Measurements from ENCODE around the gene LGI2. TPM values are rescaled to one million over a fixed set of nuclear protein-coding genes. Genes with fewer than 3 reads are reported as not detected.

LGI2 gene
- total and polyA plus RNA-seq, 4 donors = 0.05 to 0.19 (median 0.08) TPM; not detected in 1

GRCh38 chr4:25069014-25069413, 38.3 kb upstream of the LGI2 start:
- Histone ChIP-seq H3K9me3 (ENCODE audit: control insufficient read depth in 4 of 4, low read length in 3 of 4) (peaks cover 0 to 1% (median 0%) of the 10 kb centered on the region in 4 donors), H3K27me3 (ENCODE audit: control insufficient read depth in 4 of 4, insufficient read depth in 4 of 4, low read length in 3 of 4) (peaks cover 0 to 4% (median 0%) of the 10 kb centered on the region in 4 donors), H3K4me1 (ENCODE audit: control insufficient read depth in 4 of 4, insufficient read depth in 4 of 4, low read length in 3 of 4) (no peaks in the 10 kb centered on the region), H3K9ac (ENCODE audit: low read depth in 1 of 2, low read length in 2 of 2) (no peak overlapping the region), H3K4me3 (ENCODE audit: low read depth in 1 of 3, low read length in 3 of 3) (no peak overlapping the region), H3K36me3 (ENCODE audit: control insufficient read depth in 4 of 4, insufficient read depth in 3 of 4, low read depth in 1 of 4, low read length in 3 of 4) (no peaks in the 10 kb centered on the region), H3K27ac (ENCODE audit: low read depth in 1 of 2, low read length in 2 of 2) (no peak overlapping the region)
- no peak for TF ChIP-seq CTCF (IDR thresholded peaks at IDR 0.05; ENCODE audit: low read depth, low read length, missing input control)
- WGBS = 73% methylated on average over 3 of the region's 3 CpGs
- DNase-seq (ENCODE audit: low spot score) = no peak

GRCh38 chr4:25068386-25068785, 37.6 kb upstream of the LGI2 start:
- Histone ChIP-seq H3K9ac (ENCODE audit: low read depth in 1 of 2, low read length in 2 of 2) (no peak overlapping the region), H3K36me3 (ENCODE audit: control insufficient read depth in 4 of 4, insufficient read depth in 3 of 4, low read depth in 1 of 4, low read length in 3 of 4) (no peaks in the 10 kb centered on the region), H3K27ac (ENCODE audit: low read depth in 1 of 2, low read length in 2 of 2) (no peak overlapping the region), H3K4me3 (ENCODE audit: low read depth in 1 of 3, low read length in 3 of 3) (no peak overlapping the region), H3K9me3 (ENCODE audit: control insufficient read depth in 4 of 4, low read length in 3 of 4) (peaks cover 0 to 1% (median 0%) of the 10 kb centered on the region in 4 donors), H3K4me1 (ENCODE audit: control insufficient read depth in 4 of 4, insufficient read depth in 4 of 4, low read length in 3 of 4) (no peaks in the 10 kb centered on the region), H3K27me3 (ENCODE audit: control insufficient read depth in 4 of 4, insufficient read depth in 4 of 4, low read length in 3 of 4) (peaks cover 0 to 4% (median 0%) of the 10 kb centered on the region in 4 donors)
- no peak for DNase-seq (ENCODE audit: low spot score)
- WGBS = 86% methylated on average over 3 of the region's 3 CpGs
- TF ChIP-seq RAD21 (IDR thresholded peaks at IDR 0.05) (no peak), MAX (IDR thresholded peaks at IDR 0.05) (no peak), TAF1 (conservative IDR thresholded peaks at IDR 0.05) (no peak), FOXA2 (IDR thresholded peaks at IDR 0.05) (no peak), JUND (IDR thresholded peaks at IDR 0.05) (no peak), HNF4A (conservative IDR thresholded peaks at IDR 0.05) (no peak), HNF4G (IDR thresholded peaks at IDR 0.05) (no peak), NR2F2 (IDR thresholded peaks at IDR 0.05) (no peak), EGR1 (IDR thresholded peaks at IDR 0.05; ENCODE audit: low read depth in 2 of 2) (no peak), YY1 (IDR thresholded peaks at IDR 0.05) (no peak), RXRA (IDR thresholded peaks at IDR 0.05) (no peak), GABPA (IDR thresholded peaks at IDR 0.05 in 1 of 2, conservative IDR thresholded peaks at IDR 0.05 in 1 of 2) (no peak), ATF3 (IDR thresholded peaks at IDR 0.05) (no peak), ZBTB33 (IDR thresholded peaks at IDR 0.05) (no peak), CTCF (IDR thresholded peaks at IDR 0.05; ENCODE audit: low read depth, low read length, missing input control) (no peak), SP1 (IDR thresholded peaks at IDR 0.05) (no peak), REST (IDR thresholded peaks at IDR 0.05) (no peak), FOXA1 (IDR thresholded peaks at IDR 0.05) (no peak)
